ENCODE measurements around the gene NCOA7.

NCOA7 gene

DNA sequence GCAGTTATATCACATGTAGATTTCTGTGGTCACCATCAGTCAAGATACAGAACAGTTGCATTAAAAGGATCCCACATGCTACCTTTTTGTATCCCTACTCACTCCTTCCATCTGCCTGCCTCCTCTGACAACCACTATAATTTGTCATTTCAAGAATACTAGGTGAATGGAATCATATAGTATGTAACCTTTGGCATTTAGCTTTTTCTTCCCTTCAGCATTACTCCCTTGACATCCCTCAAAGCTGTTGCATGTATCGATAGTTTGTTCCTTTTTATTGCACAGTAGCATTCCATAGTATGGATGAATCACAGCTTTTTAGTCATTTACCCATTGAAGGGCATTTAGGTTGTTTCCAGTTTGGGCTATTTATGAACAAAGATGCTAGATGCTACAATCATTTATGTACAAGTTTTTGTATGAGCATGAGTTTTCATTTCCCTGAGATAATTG, 26.1 kb downstream of the NCOA7 start:
- DNase-seq: no peak

DNA sequence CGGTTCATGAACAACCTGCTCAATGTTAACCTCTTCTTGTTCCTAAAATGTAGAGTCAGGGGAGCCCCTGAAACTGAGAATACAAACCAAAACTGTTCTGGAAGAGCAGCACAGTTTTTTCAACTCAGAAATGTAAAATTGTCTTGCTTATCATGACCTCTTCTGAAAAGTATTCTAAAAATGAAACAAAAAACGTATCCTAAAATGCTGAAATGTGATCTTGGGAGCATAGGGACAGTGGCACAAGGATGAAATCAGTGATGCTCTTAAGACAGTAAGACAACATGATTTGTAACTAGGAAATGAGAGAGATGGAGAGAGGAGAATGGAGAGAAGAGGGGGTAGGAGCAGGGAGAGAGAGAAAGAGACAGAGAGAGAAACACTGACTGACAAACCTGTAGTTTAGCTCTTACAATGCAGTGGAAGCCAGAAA, 27.5 kb downstream of the NCOA7 start:
- no peak for DNase-seq

DNA sequence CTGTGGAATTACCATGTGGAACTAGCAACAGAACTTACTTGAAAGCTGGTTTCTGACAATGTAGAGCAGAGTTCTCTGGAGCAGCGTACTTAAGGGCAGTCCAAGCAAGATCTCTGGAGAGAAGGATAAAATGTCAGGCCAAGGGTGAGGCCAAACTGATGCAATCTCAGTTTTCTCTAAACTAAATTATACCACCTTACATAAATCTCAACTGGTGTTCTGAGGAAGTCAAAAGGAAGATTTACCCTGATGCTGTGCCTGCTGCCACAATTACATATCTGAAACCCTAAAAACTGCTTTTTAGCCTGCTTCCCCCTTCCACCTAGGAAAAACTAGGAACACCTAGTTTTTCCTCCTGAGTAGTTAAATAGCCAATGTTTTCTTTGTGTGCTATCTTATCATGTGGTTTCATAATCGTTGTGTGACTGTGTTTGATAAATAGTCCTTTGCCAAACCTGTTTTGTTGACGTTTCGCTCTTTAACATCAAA, 28.1 kb downstream of the NCOA7 start:
- no peak for DNase-seq

DNA sequence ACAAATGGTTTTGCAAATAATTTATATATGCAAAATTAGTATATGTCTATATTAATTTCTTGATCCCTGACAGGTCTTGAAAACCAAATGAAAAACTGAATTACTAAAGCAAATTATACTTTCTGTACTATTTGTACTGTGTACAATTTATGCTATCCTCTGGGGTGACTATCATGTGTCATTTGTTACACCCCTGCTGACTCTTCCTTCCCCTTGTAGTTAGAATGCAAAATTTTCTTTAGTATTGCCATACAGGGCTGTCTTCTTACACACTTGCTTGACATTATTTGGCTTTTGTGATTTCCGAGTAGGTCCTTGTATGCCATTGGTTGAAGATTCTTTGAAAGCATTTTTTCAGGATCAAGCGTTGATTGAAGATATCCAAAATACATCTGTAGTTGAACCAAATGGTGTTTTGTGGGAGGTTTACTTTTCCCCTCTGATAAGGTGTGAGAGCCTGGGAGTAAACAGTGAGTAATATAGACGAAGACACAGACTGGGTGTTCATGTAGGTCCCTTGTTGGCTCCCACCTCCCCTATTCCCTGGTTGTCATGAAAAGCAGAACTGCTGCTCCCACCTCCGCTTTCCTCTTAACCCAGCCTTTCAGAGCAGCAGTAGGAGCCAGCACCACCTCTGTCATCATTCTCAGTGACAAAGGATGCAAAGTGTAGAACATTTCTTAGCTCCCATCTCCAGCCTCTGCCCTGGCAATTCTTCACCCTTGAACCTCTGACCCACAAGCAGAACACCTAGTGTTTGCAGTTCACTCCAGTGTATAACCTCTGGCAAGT, 29.0 kb downstream of the NCOA7 start:
- DNase-seq: no peak

DNA sequence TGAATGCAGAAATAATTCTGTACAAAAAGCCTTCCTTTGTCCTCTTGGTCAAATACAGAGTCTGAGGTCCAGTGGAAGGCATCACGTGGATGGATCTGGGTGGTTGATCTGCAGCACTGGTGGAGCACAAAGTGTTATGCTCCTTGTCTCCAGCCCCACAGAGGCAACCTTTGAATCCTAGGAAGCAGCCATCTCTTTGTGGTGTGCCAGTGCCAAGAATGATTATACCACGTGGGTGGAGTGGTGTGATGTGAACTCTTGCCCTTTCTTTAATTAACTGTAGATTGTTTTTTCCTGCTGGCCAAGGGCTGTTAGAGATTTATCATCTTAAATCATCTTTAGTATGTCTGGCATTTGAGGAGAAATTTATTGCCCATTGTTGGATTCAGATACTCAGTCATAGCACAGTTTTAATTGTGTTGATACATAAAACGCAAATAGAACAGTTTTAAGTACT, 31.1 kb downstream of the NCOA7 start:
- DNase-seq: no peak

DNA sequence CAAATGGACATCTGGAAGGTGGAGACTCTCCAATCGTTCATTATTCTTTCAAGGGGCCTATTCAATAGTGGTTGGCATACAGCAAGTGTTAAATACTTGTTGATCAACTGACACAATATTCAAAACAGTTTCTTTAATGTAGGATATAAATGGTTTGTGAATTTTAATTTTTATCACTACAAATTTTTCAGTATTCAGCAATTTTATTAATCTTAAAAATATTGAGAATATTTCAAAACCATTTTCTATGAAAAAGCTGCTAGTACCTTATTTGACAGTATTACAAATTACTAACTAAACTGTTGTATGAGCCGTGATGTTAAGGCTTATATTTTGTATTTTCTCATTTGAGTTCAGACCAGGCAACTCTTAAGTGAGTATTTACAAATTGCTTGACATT, 32.4 kb downstream of the NCOA7 start:
- no peak for DNase-seq

DNA sequence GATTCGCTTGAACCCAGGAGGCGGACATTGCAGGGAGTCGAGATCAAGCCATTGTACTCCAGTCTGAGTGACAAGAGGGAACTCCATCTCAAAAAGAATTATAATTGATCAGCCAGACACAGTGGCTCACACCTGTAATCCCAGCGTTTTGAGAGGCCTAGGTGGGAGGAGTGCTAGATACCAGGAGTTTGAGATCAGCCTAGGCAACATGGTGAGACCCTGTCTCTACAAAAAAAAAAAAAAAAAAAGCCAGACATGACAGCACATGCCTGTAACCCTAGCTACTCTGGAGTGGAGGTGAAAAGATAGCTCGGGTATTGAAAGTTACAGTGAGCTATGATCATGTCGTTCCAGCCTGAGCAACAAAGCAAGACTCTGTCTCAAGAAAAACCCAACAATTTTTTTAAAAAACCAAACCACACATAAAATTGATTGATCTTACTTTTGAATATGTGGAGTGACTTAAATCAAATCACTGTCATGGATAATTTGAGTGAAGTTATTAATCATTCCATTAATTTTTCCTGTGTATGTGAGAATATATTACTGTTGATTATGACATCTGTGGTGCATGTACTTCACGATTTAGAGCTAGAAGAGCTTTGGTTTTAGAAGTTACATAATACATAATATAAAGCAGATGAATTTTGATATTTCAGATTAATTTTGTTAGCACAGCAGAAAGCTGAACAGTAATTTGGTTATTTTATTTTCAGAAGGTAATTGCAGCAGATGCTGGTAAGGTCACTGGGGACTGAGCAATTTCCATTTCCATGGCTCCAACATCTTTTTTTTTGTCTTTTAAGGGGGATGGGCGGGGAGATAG, 34.4 kb downstream of the NCOA7 start:
- DNase-seq: no peak

DNA sequence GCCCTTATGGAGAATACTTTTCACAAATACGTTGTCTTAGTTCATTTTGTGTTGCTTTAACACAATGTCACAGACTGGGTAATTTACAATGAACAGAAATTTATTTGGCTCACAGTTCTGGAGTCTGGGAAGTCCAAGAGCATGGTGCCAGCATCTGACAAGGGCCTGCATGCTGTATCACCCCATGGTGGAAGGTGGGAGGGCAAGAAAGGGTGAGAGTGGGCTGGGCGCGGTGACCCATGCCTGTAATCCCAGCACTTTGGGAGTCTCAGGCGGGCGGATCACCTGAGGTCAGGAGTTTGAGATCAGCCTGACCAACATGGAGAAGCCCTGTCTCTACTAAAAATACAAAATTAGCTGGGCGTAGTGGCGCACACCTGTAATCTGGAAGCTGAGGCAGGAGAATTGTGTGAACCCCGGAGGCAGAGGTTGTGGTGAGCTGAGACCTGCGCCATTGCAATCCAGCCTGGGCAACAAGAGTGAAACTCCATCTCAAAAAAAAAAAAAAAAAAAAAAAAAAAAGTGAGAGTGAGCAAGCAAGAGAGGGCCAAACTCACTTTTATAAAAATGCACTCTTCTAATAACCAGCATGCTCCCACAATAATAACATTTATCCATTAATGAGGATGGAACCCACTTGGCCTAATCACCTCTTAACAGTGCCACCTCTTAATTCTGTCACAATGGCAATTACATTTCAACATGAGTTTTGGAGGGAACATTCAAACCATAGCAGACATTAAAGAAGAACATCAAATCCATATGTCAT, 36.1 kb downstream of the NCOA7 start:
- no peak for DNase-seq

DNA sequence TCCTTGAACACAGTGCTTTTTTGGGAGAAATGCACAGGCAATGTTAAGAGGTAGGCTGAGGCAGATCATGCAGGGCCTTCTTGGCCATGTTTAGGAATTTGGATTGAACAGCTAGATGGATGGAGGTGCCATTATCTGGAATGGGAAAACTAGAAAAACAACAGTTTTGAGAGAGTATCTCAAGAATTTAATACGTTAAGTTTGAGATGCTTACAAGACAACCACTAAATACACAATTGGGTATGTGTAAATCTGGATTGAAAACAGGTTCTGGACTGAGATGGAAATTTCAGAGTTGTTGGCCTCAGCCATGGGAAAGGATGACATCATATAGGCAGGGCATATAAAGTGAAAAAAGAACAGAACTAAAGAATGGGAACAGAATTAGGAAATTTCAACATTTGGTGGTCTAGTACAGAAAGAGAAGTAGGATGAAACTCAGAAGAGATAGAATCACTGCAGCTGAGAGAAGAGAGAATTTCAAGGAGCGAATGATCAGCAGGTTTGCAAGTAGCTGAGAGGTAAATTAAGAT, 37.1 kb downstream of the NCOA7 start:
- no peak for DNase-seq

DNA sequence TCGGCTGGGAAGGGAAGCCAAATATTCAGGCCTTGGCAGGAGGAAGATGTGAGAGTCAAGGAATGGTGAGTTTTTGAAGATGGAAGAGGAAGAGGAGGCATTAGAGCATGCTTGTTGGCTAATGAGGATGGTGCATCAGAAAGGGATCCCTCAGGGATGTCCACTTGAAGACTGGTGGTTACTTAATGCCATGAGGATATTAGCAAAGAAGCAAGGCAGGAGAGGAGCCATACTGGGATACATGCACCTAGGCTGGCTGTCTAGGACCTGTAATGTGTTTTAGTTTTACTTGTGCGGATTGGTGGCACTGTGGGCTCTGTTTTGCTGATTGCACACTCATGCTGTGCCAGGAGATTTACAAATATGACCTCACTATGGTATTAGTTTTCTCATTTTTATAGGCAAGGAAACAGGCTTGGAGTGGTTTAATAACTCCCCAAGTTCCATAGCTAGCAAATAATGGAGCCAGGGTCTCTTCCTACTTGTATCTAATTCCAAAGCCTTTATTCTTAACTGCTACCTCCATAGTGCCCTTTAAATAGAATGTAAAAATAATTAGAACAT, 37.8 kb downstream of the NCOA7 start:
- no peak for DNase-seq

DNA sequence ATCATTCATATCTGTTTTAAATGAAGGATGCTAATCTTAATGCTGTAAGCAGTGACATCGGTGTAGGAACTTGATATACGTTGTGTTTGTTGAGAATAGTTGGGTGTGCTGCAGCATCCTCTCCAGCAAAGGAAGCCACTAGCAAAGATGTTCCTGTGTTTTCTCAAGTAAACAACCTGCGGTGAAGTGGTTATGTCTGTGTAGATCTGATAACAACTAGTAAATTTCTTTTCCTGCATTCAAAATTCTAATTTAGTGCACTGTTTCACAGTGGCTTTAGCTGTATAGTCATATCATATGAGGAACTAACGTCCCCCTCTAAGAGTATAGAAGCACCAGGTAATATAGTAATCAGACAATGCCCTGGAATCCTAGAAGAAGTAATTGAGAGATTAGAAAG, 38.7 kb downstream of the NCOA7 start:
- no peak for DNase-seq

DNA sequence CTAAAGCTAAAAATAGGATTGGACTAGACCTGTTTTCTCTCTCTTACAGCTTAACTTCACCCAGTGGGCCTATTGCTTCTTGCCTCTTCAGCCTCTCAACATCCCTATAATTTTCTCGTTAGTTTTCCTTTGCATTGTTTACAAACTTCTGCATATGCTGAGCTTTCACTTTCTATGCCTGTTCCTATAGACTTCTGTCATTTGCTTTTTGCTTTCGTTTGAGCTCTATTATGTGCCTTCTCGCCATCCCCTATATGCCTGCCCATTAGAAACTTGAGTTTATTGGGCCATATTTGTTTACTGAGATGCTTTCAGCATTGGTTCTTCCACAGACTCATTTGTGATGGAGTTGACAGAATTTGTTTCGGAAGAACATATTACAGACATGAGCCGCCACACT, 40.9 kb downstream of the NCOA7 start:
- no peak for DNase-seq

DNA sequence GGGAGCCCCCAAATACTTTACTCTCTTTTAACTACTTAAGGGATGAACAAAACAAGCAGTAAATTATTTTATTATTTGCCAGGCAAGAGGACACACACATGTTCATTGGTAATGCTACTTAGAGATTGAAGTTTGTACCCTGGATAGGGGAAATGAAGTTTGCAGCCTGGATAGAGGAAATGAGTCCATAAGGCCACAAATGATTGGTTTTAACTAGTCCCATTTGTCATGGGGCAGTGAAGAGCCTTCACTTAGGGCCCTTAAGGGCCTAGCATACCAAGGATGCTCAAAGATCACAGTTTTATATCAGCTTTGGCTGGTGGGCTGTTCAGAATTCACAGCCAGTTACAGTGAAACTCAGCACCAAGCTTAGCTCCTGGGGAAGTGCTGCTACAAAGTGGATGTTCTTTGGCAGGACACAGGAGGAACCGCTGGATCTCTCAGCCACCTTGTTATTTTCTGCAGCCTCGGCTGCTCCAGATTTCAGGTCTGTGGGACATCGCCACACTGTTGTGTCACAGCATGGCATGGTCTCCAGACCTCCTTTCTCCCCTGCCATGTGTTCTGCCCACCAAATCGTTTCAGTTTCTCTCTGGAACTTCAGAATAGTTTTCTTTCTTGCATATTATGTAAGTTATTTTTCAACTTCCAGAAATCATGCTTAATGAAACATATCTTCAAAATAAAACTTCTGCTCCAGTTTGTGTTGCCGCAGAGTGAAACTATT, 41.8 kb downstream of the NCOA7 start:
- no peak for DNase-seq

DNA sequence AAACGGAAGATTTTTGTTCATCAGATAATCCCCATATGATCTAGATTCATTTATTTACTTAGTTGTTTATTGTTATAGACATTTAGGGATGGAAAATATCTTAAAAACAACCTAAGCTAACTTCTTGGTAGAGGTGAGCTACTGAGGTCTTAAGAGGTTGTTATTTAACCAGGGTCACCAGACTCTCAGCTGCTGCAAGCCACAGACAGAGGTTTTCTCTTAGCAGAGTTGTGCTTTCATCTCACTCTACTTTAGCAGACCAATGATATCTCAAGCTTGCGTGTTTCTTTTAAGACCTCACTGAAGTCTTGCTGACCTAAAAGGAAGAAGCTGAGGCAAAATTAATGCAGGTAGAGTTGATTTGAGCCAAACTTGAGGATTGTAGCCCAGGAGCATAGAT, 43.6 kb downstream of the NCOA7 start:
- no peak for DNase-seq

DNA sequence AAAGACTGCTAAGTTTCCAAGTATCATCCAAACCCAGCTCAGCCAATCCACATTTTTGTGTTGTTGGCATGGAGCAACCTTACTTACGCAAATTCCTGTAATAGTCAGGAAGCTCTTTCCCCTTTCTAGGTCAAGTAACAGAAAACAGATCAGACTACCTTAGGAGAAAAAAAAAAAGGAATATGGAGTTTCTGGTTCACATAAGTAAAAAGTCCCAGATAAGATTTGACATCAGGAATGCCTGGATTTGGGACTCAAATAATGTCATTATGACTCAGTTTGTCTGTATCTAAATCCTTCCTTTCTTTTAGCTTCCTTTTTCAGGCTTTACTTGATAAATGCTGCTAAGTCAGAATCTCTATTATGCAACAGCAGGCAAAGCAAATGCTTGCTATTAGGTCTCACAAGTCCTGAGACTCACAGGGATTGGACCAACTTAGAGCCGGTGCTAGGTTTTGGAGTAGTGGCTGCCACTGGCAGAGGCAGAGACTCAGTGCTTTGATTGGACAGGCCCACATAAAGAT, 44.5 kb downstream of the NCOA7 start:
- DNase-seq: no peak

DNA sequence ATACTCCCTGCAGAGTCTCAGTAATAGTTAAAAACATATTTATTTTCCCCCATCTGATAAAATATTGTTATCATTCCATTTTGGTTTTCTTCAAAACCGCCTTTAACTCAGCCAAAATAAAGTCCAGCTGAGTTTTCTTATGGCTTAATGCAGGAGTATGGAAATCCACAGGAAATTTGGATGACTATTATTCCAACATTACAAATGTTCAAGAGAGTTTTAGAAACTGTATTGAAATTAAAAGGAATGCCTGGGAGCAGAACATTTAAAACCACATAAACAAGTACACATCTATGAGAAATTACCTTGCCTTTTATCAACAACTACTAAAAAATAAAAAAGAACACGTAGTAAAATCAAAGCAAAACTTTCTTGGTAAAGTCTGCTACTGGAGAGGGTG, 45.7 kb downstream of the NCOA7 start:
- no peak for DNase-seq

DNA sequence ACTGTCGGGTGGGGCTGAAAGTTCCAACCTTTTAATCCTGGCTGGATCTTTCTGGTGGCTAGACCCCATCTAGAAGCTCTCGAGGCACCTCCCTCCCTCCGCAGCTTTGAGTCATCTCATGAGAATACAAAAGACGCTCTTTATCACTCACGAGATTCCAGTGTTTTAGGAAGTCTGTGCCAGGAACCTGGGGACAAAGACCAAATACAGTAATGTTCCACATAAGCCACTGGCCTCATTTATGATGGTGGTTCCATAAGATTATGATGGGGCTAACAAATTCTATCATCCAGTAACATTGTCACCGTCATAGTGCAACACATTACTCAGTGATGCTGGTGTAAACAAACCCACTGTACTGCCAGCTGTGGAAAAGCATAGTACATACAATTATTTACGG, 48.7 kb downstream of the NCOA7 start:
- no peak for DNase-seq

DNA sequence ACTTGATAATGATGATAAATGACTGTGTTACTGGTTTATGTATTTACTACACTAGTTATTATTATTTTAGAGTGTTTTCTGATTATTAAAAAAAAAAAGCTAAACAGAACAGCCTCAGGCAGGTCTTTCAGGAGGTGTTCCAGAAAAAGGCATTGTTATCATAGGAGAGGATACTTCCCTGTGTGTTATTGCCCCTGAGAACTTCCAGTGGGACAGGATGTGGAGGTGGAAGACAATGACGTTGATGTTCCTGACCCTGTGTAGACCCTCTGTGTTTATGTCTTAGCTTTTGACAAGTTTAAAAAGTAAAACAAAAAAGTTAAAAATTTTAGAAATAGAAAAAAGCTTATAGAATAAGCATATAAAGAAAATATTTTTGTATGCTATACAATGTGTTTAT, 49.1 kb downstream of the NCOA7 start:
- DNase-seq: no peak

DNA sequence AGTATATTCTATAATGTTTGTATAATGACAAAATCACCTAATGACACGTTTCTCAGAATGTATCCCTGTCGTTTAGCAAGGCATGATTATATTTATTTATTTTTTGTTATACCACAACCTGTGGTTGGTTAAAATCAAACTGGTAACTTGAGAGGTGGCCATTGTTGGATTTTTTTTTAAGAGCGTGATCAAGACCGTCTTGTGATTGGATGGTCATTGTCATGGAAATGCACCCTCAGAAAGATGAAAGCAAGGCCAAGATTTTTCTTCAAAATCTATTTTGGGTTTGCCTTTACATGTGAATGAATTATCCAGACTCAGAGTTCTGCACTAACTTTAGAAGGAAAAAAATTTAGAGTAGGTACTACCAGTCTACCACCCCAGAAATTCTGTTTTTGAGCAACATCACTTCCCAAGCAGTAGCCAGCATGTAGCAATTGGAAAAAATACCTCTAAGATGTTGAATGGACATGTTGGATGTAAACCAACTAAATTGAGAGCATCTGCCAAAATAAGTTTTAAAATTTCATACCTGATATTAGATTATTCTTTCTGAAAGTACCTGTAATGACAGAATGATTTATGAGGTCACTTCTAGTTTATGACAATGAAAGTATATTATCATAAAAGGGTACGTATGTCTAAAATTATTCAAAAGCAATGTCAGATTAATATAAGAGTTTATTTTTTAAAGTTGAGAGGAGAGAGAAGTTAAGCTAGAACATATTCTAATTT, 50.8 kb downstream of the NCOA7 start:
- no peak for DNase-seq

DNA sequence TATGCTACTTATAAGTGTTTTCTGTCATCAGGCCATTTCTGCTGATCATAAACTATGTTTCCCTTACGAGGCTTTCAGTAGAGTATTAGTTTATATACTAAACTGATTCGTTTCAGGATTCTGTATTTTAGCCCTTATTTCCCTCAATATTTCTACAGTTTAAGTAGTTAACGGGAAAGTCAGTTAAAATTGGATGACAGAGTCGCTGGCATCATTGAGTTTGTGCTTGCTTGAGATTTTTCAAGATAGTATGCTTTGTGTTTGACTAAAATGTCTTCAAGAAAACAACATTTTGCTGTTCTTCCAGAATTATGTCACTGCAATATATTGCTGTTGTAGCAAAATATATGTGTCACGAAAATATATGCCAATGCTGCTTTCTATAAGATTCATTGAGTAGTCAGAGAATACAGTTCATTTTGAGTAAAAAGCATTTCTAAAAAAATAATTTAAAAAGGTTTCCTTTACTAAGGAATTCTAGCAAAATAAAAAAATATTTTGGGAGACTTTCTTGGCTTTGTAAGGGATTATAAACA, 51.4 kb downstream of the NCOA7 start:
- no peak for DNase-seq

DNA sequence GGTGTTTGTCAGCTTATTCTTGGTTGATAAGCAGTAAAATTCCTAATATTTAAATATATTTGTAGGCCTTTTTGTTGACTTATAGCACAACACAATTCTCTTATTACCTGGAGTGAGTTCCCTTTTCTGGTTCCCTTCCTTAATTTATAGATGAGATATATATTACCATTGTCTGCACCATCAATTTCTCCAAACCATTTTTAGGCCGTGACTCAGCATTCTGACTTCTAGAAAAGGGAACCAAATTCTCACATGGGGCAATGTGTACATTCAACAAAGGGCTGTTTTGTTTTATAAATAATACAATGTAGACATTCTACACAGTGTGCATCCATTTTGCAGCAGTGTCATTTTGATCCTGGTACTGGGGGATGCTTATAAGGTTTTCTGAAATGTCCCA, 52.8 kb downstream of the NCOA7 start:
- DNase-seq: no peak
